Femur (tissue), 1 donor: ENCODE measurements around the gene SLC25A31.

Source experiments
- DNase-seq: peaks from one replicate; pipeline ENCODE4 v3.0.0-alpha.2; 2017

SLC25A31 gene

GRCh38 chr4:127778102-127778501 lies 47.9 kb downstream of the SLC25A31 start:
- DNase-seq, result no peak

DNA sequence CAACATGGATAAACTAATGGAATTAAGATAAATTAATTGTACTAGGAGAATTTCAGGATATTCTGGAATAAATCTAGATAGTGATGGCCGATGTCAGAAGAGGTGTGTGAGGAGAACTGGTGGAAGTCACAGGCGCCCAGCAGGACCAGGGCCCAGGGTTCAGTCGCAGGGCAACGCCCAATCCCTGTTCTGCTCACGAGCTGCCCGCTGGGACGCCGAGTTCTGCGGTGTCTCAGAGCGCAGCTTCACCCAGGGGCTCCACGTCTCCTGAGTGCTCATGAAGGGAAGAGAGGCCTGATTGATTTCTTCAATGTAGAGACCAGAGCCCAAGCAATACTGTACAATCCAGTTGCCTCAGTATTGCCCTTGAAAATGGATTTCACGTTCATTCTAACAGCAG lies 50.4 kb downstream of the SLC25A31 start:
- no peak for DNase-seq

DNA sequence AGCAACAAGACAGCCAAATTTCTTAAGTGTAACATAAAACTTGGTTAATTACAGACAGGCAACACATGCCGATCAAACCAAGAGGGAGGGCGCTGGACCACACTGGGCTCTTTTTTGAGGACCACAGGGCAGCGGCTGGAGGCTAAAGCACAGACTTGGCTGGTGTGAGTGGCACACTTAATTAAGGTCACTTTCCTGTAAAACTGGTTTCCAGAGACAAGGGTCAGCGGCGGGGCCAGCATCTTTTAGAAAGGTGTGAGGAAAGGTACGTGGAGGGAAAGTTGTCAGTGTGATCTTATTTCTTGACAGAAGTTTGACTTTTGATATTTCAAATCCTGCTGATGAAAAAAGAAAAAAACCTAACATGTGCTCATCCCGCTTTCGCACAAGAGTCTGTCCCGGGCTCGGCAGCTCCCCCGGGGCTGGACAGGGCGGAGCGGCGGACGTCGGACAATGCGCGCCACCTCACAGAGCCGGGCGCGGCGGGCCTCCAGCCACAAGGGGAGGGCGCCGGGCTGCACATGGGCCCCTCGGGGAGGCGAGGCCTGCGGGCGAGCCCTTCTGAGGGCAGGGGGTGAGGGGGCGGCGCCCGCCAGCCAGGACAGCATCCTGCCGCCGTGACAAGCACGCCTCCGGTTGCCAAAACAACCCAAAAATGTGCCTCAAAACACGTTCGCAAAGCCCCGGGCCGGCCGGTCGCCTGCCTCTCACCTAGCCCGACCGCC lies 51.3 kb downstream of the SLC25A31 start:
- DNase-seq, result peak; percentile 79

- peak; percentile 93 for DNase-seq
These were observed 51.8 kb downstream of the SLC25A31 start for GRCh38 chr4:127782025-127782274.

GRCh38 chr4:127782275-127783025 lies 52.2 kb downstream of the SLC25A31 start, which contains the start of gene HSPA4L:
Gene HSPA4L (plus strand): TSS chr4:127782322. CDS start chr4:127782551, 229 bp downstream.
- DNase-seq, result peak; percentile 71

DNA sequence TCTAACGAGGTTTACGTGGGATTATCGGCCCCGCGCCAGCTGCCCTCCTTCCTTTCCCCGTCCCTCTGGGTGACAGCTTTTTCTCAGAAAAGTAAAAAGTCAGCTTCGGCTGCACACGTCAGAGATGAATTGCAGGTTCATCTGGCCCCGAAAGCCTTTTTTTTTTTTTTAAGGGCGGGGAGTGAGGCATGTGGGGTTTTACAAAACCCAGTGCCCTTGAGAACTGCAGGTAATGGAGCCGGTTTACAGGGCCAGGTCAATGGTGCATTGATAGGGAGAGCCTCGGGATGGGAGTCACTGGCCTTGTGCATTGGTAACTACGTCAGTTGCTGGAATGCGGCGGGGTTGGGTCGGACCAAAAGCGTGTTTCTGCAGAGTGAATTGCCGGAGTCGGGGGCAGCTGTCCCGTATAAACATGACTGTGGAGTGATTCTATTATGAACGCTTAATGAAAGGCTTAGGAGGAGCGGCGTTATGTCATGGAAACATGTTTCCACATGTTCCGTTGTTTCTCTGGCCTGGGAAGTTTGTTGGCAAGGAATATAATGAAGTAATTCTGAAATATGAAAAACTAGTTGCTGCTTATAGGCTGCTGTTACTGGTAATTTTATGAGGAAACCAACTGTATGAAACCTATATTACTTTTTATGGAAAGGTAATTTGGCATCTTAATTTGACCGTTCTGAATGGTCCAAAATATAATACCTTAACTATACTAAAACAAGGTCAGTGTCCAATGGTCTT lies 53.0 kb downstream of the SLC25A31 start:
- DNase-seq, result peak; percentile 91

- DNase-seq, result no peak
These were observed 54.0 kb downstream of the SLC25A31 start for GRCh38 chr4:127783955-127784770.

- DNase-seq, result no peak
These were observed 58.3 kb downstream of the SLC25A31 start for GRCh38 chr4:127788517-127788916.

GRCh38 chr4:127791391-127791790 lies 61.2 kb downstream of the SLC25A31 start:
- DNase-seq, result no peak

GRCh38 chr4:127793528-127793927 lies 63.3 kb downstream of the SLC25A31 start:
- no peak for DNase-seq

- no peak for DNase-seq
These were observed 69.5 kb downstream of the SLC25A31 start for GRCh38 chr4:127799711-127800110.

DNA sequence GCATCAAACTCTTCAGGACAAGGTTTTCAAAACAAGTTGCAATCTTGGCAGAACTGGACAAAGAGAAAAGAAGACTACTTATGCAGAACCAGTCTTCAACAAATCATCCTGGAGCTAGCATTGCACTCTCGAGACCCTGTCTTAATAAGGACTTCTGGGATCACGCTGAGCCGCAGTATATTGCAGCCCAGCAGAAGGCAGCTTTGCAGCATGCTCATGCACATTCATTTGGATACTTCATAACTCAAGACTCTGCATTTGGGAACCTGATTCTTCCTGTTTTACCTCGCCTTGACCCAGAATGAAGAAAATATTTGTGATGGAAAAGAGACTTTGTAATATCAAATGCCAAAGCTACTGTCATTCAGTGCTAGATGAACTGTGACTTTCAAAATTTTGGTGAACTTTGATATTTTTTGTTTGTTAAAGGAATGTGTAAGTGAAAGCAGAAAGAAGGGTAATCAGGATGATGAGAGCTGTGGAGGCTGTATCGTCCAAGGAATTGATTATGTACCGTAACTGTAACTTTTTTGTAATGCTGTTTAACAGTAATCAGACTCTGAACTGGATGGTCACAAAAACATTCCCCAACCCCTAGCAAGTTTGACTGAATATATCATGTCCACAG lies 79.1 kb downstream of the SLC25A31 start:
- no peak for DNase-seq

DNA sequence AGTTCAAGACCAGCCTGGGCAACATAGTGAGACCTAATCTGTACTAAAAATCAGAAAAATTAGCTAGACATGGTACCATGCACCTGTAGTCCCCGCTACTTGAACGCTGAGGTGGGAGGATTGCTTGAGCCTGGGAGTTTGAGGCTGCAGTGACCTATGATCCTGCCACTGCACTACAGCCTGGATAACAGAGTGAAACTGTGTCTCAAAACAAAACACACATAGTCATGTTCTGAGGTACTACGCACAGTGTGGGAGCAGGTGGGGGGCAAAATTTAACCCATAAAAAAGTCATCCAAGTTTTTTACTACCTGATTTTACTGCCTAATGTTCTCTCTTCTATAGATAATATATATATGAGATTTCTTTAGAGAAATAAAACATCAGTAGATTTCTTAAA lies 80.4 kb downstream of the SLC25A31 start:
- DNase-seq, result no peak

DNA sequence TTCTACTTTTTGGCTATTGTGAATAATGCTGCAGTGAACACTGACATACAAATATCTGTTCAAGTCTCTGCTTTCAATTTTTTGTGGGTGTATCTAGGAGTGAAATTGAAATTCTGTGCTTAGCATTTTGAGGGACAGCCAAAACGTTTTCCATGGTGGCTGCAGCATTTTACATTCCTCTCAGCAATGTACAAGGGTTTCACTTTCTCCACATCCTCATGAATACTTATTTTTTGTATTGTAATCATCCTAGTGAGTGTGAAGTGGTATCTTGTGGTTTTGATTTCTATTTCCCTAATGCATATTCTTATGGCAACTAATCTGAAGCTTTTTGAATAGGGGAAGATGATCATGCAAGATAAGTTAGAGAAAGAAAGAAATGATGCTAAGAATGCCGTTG lies 92.2 kb downstream of the SLC25A31 start:
- DNase-seq, result no peak
